Measurements from ENCODE around the gene KCNK2. TPM values are rescaled to one million over a fixed set of nuclear protein-coding genes. Genes with fewer than 3 reads are reported as not detected.
A peak's percentile ranks its signal among the peaks of the same experiment; 100 is the strongest.

Gene KCNK2
- total RNA-seq, 1 experiment from 2014 or later, result 1.3 TPM

GRCh38 chr1:215252164-215252563 lies 169.6 kb downstream of the KCNK2 start:
- no peak for DNase-seq (ENCODE audit: low read depth)

- DNase-seq (ENCODE audit: low read depth), result no peak
These were observed 174.6 kb downstream of the KCNK2 start for GRCh38 chr1:215256936-215257679.

DNA sequence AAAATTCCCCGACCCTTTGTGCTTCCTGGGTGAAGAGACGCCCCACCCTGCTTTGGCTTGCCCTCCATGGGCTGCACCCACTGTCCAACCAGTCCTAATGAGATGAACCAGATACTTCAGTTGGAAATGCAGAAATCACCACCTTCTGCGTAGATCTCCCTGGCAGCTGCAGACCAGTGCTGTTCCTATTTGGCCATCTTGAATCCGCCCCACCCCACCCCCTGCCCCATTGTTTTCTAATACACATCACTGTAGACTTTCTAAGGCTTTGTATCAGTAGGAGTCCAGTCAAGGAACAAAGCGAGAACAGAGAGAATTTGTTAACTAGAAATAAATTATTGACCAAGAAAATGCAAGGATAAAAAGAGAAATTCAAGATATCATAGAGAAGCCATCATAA lies 178.2 kb downstream of the KCNK2 start:
- no peak for DNase-seq (ENCODE audit: low read depth)

- DNase-seq (ENCODE audit: low read depth), result no peak
These were observed 179.6 kb downstream of the KCNK2 start for GRCh38 chr1:215262106-215262505.

DNA sequence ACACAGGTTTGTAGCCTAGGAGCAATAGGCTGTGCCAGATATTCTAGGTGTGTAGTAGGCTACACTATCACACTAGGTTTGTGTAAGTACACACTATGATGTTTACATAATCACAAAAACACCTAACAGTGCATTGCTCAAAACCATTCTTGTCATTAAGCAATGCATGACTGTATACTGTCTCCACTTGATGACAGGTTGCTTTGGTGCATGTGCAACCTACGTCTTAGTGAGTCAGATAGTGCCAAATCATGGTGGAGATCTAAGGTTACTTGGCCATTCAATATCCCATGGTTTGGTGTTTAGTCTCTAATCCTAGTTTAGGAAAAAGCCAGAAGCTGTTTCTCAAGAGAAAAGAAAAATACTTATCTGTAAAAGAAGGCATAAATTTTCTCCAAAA lies 181.1 kb downstream of the KCNK2 start:
- DNase-seq (ENCODE audit: low read depth), result no peak

- no peak for DNase-seq (ENCODE audit: low read depth)
These were observed 182.1 kb downstream of the KCNK2 start for GRCh38 chr1:215264649-215265048.

GRCh38 chr1:215267495-215267894 lies 185.0 kb downstream of the KCNK2 start:
- no peak for DNase-seq (ENCODE audit: low read depth)

DNA sequence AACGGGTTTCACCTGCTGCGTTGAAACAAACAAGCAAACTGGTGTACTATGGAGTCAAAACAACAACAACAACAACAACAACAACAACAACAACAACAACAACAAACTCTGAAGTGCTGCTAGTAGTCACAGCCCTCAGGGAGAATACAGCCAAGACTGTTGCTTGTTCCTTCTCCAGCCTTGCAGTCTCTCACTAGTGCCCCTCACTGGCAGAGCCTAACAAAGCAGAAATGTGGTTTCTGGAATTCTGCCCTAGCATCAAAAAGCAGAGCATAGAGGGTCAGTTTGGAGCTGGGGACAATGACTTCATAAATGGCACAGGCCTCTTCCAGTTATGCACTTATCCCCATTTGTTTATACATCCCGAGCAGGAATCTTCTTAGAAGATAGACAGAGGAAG lies 187.4 kb downstream of the KCNK2 start:
- DNase-seq (ENCODE audit: low read depth), result no peak

DNA sequence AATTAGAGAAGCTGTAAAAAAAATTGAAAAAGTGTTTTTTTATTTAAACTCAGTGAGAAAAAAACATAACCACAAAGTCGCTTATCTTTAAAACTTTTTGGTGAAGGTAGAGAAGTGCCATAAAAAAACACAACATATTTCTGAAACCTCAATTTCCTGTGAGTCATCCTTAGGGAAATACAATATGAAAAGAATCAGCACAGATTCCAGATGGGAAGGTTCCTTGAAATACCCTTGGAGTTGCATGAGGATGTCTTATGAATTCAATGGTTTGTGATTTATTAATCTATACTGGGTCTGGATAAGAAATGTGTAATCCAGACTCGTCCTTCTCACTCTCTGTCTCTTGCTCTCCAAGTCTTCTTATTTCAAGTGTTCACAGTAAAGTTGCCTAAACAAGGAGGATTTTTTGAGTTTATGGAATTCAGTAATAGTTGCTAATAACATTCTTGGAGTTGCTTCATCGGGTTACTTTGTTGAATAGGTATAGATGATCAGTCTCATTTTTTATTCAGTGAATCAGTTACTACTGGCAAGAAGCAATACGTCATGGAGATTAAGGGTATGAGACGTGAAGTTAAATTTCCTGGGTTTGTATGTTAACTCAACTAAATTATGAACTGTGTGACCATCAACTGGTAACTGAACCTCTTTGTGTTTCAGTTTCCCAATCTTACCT lies 191.4 kb downstream of the KCNK2 start:
- DNase-seq (ENCODE audit: low read depth), result peak; percentile 63

GRCh38 chr1:215276582-215276981 lies 194.0 kb downstream of the KCNK2 start:
- no peak for DNase-seq (ENCODE audit: low read depth)

DNA sequence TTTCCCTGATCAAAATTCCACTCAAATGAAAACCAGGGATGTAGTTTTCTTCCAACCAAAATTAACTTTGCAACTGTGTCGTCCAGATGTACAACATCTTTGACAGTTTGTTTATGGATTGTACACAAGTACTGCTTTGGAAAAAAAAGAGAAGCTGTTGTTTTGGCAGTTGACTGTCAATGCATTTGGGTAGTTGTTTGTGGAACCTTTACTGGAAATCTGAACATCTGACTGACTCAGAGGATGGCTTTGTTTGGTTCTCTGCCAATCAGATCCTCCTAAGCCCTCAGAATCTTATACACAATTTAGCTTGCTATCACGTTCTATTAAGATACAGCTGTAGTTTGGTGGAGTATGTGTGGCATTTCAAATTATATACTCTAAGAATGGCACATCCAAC lies 195.0 kb downstream of the KCNK2 start:
- peak; percentile 3 for DNase-seq (ENCODE audit: low read depth)

DNA sequence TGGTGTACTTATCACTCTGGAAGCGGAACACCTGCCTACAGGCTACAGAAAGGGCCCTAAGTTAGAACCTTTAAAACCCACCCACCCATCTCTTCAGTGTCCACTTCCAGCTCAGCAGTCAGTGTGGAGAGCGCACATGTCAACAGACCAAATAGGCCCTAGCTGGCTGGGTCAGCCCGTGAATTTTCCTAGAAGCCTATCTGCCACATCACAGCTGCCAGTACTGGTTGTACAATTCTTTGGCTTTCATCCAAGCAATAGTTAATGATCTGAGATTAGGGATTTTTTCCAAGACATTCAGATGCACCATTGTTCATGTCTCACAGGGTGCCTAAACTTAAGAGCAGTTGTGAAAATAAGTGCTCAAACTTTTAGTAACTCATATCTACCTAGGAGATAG lies 197.1 kb downstream of the KCNK2 start:
- no peak for DNase-seq (ENCODE audit: low read depth)

DNA sequence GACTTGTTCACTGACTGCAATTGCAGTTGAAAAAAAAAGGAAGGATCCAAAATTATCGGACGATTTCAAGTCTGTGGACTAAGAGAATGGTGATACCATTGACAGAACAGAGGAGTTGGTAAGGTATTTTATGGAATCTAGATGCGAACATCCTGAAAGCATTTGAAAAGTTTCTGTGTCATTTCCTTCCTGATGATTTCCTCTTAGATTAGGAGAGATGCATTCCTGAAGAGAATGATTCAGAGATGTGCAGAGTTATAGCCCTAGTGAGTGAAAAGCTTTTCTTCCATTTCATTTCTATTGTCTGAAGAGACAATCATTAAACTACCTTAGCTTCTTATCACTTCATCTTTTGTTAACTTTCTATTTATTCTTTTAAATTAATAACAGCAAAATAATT lies 200.0 kb downstream of the KCNK2 start:
- peak; percentile 7 for DNase-seq (ENCODE audit: low read depth)

- no peak for DNase-seq (ENCODE audit: low read depth)
These were observed 202.7 kb downstream of the KCNK2 start for GRCh38 chr1:215285013-215285800.
